GM19455 (cell line): ENCODE data around the gene STK38L.

Experiments used
- ATAC-seq: cut with Tn5 transposase; IDR thresholded peaks from one replicate; pipeline ENCODE4 v1.9.1; 2021; ENCODE audit not compliant: unreplicated experiment

Gene STK38L

DNA sequence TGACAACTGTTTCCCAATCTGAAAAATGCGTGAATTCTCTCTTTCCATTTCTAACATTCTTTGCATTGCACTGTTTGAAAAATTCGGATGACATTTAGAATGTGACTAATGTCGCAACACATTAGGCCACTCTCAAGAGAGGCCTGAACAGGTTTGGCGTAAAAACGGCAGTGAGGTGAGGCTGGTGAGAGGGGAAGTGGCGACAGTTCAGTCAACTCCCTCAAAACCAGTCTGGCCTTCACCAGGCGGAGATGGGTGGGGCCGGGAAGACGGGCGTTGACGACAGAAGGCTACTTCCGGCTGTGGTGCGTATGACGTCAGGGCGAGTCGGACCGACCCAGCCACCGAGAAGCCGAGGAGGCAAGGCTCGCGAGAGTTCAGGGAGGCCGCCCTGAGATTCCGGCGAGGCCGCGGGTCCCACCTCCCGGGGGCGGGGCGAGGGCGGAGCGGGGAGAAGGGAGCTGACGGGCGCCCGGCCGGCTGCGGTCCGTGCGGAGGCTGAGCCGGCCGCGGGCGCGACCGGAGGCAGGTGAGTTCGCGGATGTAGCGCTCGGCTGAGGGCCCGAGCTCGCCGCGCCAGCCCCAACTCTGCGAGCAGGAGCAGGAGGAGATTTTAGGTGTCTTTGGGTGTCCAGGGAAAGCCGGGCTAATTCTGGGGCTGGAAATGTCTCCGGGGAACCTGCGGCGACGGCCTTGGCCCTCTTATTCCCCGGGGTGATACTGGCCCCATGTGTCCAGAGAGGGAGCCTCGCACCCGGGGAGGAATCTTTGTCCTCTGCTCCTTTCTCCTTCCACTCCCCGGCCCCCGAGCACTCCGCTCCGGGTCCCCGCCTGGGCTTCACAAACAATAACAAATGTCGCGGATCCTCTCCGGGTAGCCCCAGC, at the start of gene STK38L:
Gene STK38L (plus strand): TSS at position 483 of the 885 bp plus-strand sequence. CDS start 53,435 bp downstream, outside the sequence.
- peak; percentile 93 for ATAC-seq

DNA sequence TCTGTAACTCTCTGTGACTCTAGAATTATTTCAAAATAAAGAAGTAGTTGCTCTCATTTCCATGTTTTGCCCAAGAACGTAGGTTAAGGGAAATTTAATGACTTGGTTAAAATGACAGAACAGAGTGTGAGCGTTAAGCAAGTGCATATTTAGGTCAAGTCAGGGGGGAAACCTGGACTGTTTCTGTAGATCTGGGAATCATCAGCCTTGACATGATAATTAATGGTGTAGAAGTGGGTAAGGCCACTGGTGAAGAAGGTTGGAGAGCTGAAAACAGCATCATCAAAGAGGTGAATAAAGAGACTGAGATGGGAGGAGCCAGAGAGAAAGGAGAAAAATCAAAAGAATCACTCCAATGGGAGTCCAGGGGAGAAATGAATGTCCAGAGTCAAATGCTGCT, 49.4 kb upstream of the STK38L start:
- ATAC-seq = no peak

- no peak for ATAC-seq
Measured at GRCh38 chr12:27198036-27198435, 46.0 kb upstream of the STK38L start.

DNA sequence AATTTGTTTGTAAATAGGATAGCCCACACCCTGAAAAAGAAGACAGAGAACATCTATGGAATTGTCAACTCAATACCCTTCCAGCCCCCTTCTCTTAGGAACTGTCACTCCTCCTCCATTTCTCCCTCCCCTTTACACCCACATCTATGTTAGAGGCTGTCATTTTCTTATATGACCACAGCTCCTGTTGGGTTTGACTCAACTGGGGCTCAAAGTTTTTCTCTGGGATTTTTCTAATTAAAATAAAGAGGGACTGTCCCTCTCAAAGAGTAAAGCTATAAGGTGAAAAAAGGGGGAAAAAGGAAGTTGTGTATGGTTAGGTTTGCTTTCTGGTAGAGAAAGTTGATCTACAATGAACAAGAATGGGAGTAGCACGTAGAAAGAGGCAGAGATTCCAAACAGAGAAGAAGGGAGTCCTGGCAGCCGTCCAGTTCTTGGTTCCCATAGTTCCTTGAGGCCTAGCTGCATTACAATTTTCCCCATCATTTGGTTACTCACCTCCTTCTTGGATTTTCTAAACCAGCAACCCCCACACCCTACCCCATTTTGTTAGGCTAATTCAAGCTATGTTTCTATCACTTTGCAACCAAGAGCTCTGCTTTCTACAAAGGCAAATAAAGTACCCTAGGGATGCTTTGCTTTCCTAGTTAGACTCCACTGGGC, 44.3 kb upstream of the STK38L start:
- no peak for ATAC-seq

DNA sequence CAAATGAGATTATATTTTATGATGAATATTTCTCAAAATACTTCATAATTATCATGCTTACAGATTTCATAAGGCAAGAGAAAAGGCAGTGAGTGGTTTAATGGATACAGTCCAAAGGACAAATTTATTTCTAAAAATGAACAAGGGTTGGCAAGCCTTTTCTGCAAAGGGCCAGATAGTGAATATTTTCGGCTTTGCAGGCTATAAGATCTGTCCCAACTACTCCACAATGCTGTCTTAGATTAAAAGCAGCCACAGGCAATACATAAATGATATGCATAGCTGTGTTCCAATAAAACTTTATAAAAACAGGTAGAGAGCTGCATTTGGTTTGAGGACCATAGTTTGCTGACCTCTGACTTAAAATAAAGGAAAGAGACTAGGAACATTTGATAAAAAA, 42.9 kb upstream of the STK38L start:
- ATAC-seq = no peak

DNA sequence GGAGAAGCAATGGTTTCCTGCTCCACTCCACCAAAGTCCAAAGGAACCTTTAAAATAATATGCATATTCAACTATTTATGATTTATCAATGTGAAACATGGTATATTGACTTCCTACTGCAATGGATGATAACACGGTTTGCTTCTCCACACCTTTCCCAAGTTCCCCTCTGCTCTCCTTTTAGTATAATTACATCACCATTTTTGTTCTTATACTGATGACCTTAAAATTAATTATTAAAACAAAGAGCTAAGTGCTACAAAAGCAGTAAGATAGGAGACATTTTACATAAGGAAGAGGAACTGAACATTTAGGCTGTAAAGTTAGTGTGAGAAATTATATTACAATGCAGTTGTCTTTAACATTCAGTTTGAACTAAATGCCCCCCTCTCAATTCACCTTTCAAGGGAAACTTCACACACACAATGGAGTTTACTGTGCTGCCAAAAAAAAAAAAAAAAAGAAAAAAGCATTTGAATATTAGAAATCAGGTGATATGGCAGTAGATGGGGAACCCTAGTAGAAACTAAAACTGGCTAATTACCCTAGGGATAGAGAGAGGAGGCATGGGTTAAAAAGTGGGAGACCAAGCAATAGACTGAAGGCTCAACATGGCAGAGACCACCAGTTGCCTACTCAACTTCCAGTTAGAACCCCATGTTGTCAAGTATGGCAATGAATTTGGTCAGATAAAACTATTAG, 37.1 kb upstream of the STK38L start:
- ATAC-seq = no peak

- ATAC-seq = peak; percentile 76
Measured at GRCh38 chr12:27207615-27208413, 36.3 kb upstream of the STK38L start.

DNA sequence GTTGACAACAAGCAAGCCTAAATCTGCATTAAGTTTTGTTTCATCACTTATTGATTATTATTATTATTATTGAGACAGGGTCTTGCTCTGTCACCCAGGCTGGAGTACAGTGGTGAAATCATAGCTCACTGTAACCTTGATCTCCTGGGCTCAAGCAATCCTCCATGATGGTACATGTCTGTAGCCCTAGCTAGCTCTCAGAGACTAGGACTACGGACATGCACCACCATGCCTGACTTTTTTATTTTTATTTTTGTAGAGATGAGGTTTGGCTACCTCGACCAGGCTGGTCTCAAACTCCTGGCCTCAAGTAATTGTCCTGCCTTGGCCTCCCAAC, 35.7 kb upstream of the STK38L start:
- ATAC-seq = peak; percentile 16

- no peak for ATAC-seq
Measured at GRCh38 chr12:27209257-27209910, 34.7 kb upstream of the STK38L start.

DNA sequence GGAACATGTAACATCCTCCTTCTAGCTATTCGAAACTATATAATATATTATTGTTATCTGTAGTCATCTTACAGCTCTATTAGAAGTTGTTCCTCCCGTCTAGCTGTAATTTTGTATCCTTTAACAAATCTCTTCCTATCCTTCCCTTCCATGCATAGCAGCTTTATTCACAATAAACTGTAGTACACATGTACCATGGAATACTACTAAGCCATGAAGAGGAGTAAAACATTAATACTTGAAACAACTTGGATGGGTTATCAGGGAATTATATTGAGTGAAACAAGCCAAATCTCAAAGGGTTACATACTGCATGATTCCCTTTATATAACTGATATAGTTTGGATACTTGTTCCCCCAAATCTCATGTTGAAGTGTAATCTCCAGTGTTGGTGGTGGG, 33.9 kb upstream of the STK38L start:
- no peak for ATAC-seq

- ATAC-seq = no peak
Measured at GRCh38 chr12:27212861-27213260, 31.2 kb upstream of the STK38L start.

GRCh38 chr12:27213304-27213703, 30.8 kb upstream of the STK38L start:
- no peak for ATAC-seq

- no peak for ATAC-seq
Measured at GRCh38 chr12:27213830-27214787, 30.0 kb upstream of the STK38L start.

DNA sequence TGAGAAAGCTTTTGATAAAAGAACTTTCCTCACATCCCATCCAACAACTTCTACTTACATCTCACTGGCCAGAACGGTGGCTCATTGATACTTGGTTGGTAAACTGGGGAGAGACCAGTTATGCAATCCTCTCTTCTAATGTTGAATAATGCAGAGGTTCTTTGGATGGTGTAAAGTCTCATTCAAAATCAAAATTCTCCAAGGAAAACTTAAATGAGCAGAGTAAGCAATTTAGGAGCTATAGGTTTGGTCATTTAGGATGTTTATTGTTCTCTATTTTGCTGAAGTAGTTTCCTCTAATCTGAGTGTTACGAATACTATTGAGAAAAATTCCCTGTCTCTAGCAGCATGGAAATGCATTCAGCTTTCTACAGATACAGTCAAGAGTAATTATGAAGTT, 26.5 kb upstream of the STK38L start:
- no peak for ATAC-seq

- no peak for ATAC-seq
Measured at GRCh38 chr12:27219693-27220054, 24.4 kb upstream of the STK38L start.

DNA sequence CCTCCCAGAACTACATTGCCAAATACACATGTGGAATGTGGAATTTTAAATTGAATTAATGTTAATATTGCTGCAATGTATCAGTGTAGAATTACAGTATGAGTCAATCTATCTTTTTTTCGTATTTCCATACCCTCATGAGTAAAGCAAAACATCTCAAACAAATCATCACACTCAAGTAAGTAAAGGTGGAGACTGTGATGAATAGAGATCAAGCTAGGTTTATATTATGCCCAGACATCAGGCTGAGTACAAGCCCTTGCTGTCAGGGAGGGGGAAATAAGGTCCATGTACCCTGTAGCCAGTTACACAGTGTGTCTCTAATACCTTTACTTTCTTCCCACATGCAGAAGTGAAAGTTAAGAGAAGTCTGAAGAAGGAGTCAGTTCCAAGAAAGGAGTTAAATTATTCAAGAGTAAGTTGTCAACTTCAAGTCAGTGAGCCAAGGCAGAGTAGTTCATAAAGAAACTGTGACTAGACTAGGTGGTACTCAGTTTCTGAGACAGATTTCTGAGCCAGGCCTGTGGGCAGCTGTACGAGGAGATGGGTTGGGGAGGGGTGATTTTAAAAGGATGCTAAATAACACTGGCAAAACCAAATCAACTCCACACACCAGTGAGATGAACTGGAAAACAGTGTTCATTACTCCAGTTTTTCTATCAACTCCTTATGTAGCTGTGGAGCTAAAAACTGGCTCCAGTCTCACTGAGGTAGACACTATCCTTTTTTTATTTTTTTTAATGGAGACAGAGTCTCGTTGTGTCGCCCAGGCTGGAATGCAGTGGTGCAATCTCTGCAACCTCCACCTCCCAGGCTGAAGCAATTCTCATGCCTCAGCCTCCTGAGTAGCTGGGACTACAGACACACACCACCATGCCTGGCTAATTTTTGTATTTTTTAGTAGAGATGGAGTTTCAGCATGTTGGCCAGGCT, 23.8 kb upstream of the STK38L start:
- peak; percentile 62 for ATAC-seq

- no peak for ATAC-seq
Measured at GRCh38 chr12:27220988-27221345, 23.1 kb upstream of the STK38L start.

GRCh38 chr12:27221625-27222387, 22.3 kb upstream of the STK38L start:
- peak; percentile 81 for ATAC-seq
